DMS 273 (cell line): Measurements from ENCODE around the gene DVL3.
"Not testable (repeated sequence)": the region's sequence is repeated elsewhere in the genome, so short reads cannot be mapped to it uniquely, and the experiment has no call there.

ENCODE experiments used
- DNase-seq: peaks from one replicate; lab custom pipeline; 2025; ENCODE audit not compliant: unreplicated experiment; lab: John Stamatoyannopoulos, UW

DVL3 gene

GRCh38 chr3:184154885-184155643, at the start of gene DVL3:
Gene DVL3 (plus strand): TSS chr3:184155377. CDS start chr3:184155636, 259 bp downstream.
- peak; percentile 92 for DNase-seq

GRCh38 chr3:184110316-184110725, 44.9 kb upstream of the DVL3 start:
- DNase-seq, result no peak

- DNase-seq, result no peak
These were observed 39.2 kb upstream of the DVL3 start for GRCh38 chr3:184116017-184116416.

GRCh38 chr3:184117636-184118035, 37.5 kb upstream of the DVL3 start:
- DNase-seq, result peak; percentile 20

- DNase-seq, result not testable (repeated sequence)
These were observed 34.1 kb upstream of the DVL3 start for GRCh38 chr3:184121031-184121430.

- DNase-seq, result no peak
These were observed 29.2 kb upstream of the DVL3 start for GRCh38 chr3:184126006-184126405.

- peak; percentile 76 for DNase-seq
These were observed 26.2 kb upstream of the DVL3 start for GRCh38 chr3:184129012-184129411.

GRCh38 chr3:184132945-184133344, 22.2 kb upstream of the DVL3 start:
- DNase-seq, result no peak

GRCh38 chr3:184133840-184134745, 21.1 kb upstream of the DVL3 start:
- peak; percentile 98 for DNase-seq

- DNase-seq, result peak; percentile 74
These were observed 20.4 kb upstream of the DVL3 start for GRCh38 chr3:184134746-184135148.

GRCh38 chr3:184135149-184135910, 19.8 kb upstream of the DVL3 start, which contains the start of gene EIF2B5:
Gene EIF2B5 (plus strand): TSS chr3:184135358. CDS start chr3:184135386, 28 bp downstream.
- peak; percentile 97 for DNase-seq

- no peak for DNase-seq
These were observed 19.3 kb upstream of the DVL3 start for GRCh38 chr3:184135911-184136260.

GRCh38 chr3:184140436-184140835, 14.7 kb upstream of the DVL3 start:
- DNase-seq, result no peak

- no peak for DNase-seq
These were observed 13.0 kb upstream of the DVL3 start for GRCh38 chr3:184142199-184142598.

GRCh38 chr3:184143327-184143726, 11.8 kb upstream of the DVL3 start:
- DNase-seq, result no peak

GRCh38 chr3:184144505-184144904, 10.7 kb upstream of the DVL3 start:
- DNase-seq, result no peak

- DNase-seq, result peak; percentile 97
These were observed 10.1 kb upstream of the DVL3 start for GRCh38 chr3:184145111-184145524.

GRCh38 chr3:184145751-184146270, 9.4 kb upstream of the DVL3 start:
- DNase-seq, result no peak

- DNase-seq, result no peak
These were observed 7.1 kb upstream of the DVL3 start for GRCh38 chr3:184148076-184148475.

GRCh38 chr3:184149123-184149522, 6.1 kb upstream of the DVL3 start:
- DNase-seq, result no peak

GRCh38 chr3:184149770-184150169, 5.4 kb upstream of the DVL3 start:
- peak; percentile 50 for DNase-seq
